Breast epithelium (tissue), 4 donors: ENCODE data around the gene BRIP1. TPM values are rescaled to one million over a fixed set of nuclear protein-coding genes. Genes with fewer than 3 reads are reported as not detected.

Experiments
- DNase-seq, 2 donors: peaks; one replicate each; pipeline ENCODE4 v3.0.0-alpha.2; 2019; ENCODE audit warnings: low spot score in 2 of 2
- H3K27ac ChIP-seq, 2 donors: fragments of 200-600 bp; sonication (generic) in 1 of 2; one replicate each; pipeline ENCODE4 v1.5.1; 2016 to 2019; ENCODE audit warnings: mild to moderate bottlenecking in 1 of 2
- H3K27me3 ChIP-seq, 2 donors: fragments of 200-600 bp; sonication (generic) in 1 of 2; one replicate each; pipeline versions ENCODE4 v1.5.1 to v1.6.0; 2017 to 2019; ENCODE audit warnings: control low read depth in 1 of 2, mild to moderate bottlenecking in 1 of 2
- H3K36me3 ChIP-seq: fragments of 200-600 bp; one replicate; pipeline ENCODE4 v1.5.1; 2019
- H3K4me1 ChIP-seq, 2 donors: fragments of 200-600 bp; sonication (generic); one replicate each; pipeline ENCODE4 v1.5.1; 2016 to 2019; ENCODE audit warnings: control low read depth in 1 of 2
- H3K4me3 ChIP-seq, 3 donors: fragments of 200-600 bp; sonication (generic); 1 replicate in 2 of 3; 2 replicates in 1 of 3; pipeline ENCODE4 v1.5.1; 2016 to 2019; ENCODE audit warnings: mild to moderate bottlenecking in 3 of 3, moderate library complexity in 2 of 3
- H3K9me3 ChIP-seq, 2 donors: fragments of 200-600 bp; sonication (generic) in 1 of 2; one replicate each; pipeline ENCODE4 v1.5.1; 2016 to 2019; ENCODE audit warnings: control low read depth in 1 of 2
- CTCF ChIP-seq, 3 donors: fragments of 450-650 bp; IDR thresholded peaks; one replicate each; pipeline ENCODE4 v1.5.1; 2016 to 2017; ENCODE audit warnings: antibody characterized with exemption in 3 of 3, mild to moderate bottlenecking in 3 of 3, moderate library complexity in 3 of 3
- POLR2A ChIP-seq: fragments of 450-650 bp; IDR thresholded peaks from one replicate; pipeline ENCODE4 v1.6.1; 2016; ENCODE audit warnings: antibody characterized with exemption, mild to moderate bottlenecking, moderate library complexity
- POLR2AphosphoS5 ChIP-seq, 3 donors: sonication (generic); formaldehyde crosslinking; IDR thresholded peaks; one replicate each; pipeline ENCODE4 v1.6.1; 2017; ENCODE audit warnings: antibody characterized with exemption in 3 of 3
- intact Hi-C: fragments of 100-400 bp; cut with DNase I; formaldehyde crosslinking; loops from one replicate; pipeline ENCODE4 v1.15.1; 2023; ENCODE audit warnings: low total_unique reads
- total RNA-seq, 3 donors: library from RNA; depleted of rRNA; stranded (reverse); fragments of >200 nt; gene quantifications; one replicate each; pipeline ENCODE4 v1.1.0, GENCODE V29; 2016

Gene BRIP1
- total RNA-seq, 3 donors from 2014 or later = 0.33 to 1.0 (median 0.48) TPM

GRCh38 chr17:61734466-61734865 is 128.9 kb downstream of the BRIP1 start:
- no peaks in the 10 kb centered on the region for H3K4me1 ChIP-seq
- intact Hi-C loops = no loop called here
- H3K4me3 ChIP-seq = no peak overlapping the region
- no peaks in the 10 kb centered on the region for H3K36me3 ChIP-seq
- TF ChIP-seq POLR2AphosphoS5 (IDR thresholded peaks at IDR 0.05) (no peak), CTCF (IDR thresholded peaks at IDR 0.05) (no peak), POLR2A (no peak)
- H3K27me3 ChIP-seq = no peaks in the 10 kb centered on the region
- peaks cover 0 to 14% of the 10 kb centered on the region in 2 donors for H3K9me3 ChIP-seq
- no peak overlapping the region for H3K27ac ChIP-seq
- no peak for DNase-seq

GRCh38 chr17:61734012-61734411 is 129.3 kb downstream of the BRIP1 start:
- Histone ChIP-seq H3K4me3 (no peak overlapping the region), H3K9me3 (peaks cover 0 to 14% of the 10 kb centered on the region in 2 donors), H3K36me3 (no peaks in the 10 kb centered on the region), H3K27me3 (no peaks in the 10 kb centered on the region), H3K4me1 (no peaks in the 10 kb centered on the region), H3K27ac (no peak overlapping the region)
- TF ChIP-seq CTCF (IDR thresholded peaks at IDR 0.05) = no peak
- TF ChIP-seq POLR2AphosphoS5 (IDR thresholded peaks at IDR 0.05) = no peak
- no peak for TF ChIP-seq POLR2A
- no peak for DNase-seq
- intact Hi-C loops = no loop called here

GRCh38 chr17:61733021-61733420 is 130.3 kb downstream of the BRIP1 start:
- no peak for DNase-seq
- Histone ChIP-seq H3K4me3 (no peak overlapping the region), H3K27ac (no peak overlapping the region), H3K4me1 (no peaks in the 10 kb centered on the region), H3K9me3 (peaks cover 0 to 14% of the 10 kb centered on the region in 2 donors), H3K36me3 (no peaks in the 10 kb centered on the region), H3K27me3 (no peaks in the 10 kb centered on the region)
- intact Hi-C loops = no loop called here
- TF ChIP-seq POLR2A = no peak
- TF ChIP-seq CTCF (IDR thresholded peaks at IDR 0.05) = no peak
- TF ChIP-seq POLR2AphosphoS5 (IDR thresholded peaks at IDR 0.05) = no peak

- DNase-seq = no peak
- H3K36me3 ChIP-seq = no peaks in the 10 kb centered on the region
- no peaks in the 10 kb centered on the region for H3K27me3 ChIP-seq
- intact Hi-C loops = no loop called here
- no peak for TF ChIP-seq POLR2AphosphoS5 (IDR thresholded peaks at IDR 0.05)
- no peak for TF ChIP-seq CTCF (IDR thresholded peaks at IDR 0.05)
- TF ChIP-seq POLR2A = no peak
- no peak overlapping the region for H3K4me3 ChIP-seq
- peaks cover 0 to 7% of the 10 kb centered on the region in 2 donors for H3K9me3 ChIP-seq
- no peak overlapping the region for H3K27ac ChIP-seq
- no peaks in the 10 kb centered on the region for H3K4me1 ChIP-seq
Measured at GRCh38 chr17:61732169-61732568, 131.2 kb downstream of the BRIP1 start.

GRCh38 chr17:61731330-61731729 is 132.0 kb downstream of the BRIP1 start:
- no peak for TF ChIP-seq CTCF (IDR thresholded peaks at IDR 0.05)
- no peak for TF ChIP-seq POLR2AphosphoS5 (IDR thresholded peaks at IDR 0.05)
- TF ChIP-seq POLR2A = no peak
- Histone ChIP-seq H3K36me3 (no peaks in the 10 kb centered on the region), H3K4me1 (no peaks in the 10 kb centered on the region), H3K9me3 (no peaks in the 10 kb centered on the region), H3K27me3 (no peaks in the 10 kb centered on the region), H3K4me3 (no peak overlapping the region), H3K27ac (no peak overlapping the region)
- DNase-seq = no peak
- intact Hi-C loops = no loop called here
